Cerebellar nuclear complex (tissue), 1 donor: Measurements from ENCODE around the gene VAV2.
A peak's percentile ranks its signal among the peaks of the same experiment; 100 is the strongest.

ENCODE experiments used
- DNase-seq, 2 experiments: peaks; one replicate each; lab custom pipeline; 2025; lab: John Stamatoyannopoulos, UW

Gene VAV2

DNA sequence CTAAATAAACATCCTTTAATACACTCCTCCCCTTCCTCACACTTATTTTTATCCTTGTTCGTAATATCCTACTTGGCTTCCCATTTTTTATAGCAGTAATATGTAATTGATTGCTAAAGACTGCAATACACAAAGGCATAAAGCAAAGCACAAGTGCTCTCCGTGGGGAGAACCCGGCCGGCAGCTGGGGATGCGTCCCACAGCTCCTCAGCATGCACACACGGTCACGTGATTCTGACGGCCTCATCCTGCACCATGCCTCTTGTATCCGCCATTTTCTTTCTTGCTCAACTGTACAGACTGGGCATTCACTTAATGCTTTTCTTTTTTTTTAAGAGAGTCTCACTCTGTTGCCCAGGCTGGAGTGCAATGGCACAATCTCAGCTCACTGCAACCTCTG, 36.0 kb upstream of the VAV2 start:
- no peak for DNase-seq

DNA sequence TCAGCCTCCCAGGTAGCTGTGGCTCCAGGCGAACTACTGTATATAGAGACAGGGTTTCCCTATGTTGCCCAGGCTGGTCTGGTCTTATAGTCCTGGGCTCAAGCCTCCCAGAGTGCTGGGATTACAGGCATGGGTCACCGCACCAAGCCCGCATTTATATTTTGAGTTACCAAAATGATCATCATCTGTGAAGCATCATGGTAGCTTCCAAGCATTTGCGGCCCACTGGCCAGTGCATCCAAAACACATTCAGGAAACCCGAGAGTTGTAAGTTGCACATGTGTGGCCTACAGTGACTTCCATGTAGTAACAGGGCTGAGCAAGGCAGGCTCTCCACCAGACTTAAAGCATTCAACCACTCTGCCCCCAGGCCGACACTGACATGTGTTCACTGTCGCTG, 35.4 kb upstream of the VAV2 start:
- no peak for DNase-seq

DNA sequence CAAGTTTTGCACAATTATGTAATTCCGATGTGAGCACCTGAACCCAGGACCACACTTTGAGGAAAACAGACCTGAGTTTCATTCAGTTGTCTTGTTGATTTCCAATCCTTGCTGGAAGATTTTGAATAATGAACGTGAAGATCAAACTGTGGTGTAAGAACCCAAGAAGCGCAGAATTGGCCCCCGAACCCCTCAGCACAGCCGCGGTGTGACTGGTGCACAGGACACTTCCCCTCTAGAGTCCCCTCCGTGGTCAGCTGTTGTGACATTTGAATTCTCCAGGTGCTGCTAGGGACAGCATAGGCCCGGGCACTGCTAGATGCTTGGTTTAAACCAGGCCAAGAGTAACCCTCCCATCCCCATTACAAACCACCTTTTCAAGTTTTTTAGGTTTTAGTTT, 34.9 kb upstream of the VAV2 start:
- no peak for DNase-seq

DNA sequence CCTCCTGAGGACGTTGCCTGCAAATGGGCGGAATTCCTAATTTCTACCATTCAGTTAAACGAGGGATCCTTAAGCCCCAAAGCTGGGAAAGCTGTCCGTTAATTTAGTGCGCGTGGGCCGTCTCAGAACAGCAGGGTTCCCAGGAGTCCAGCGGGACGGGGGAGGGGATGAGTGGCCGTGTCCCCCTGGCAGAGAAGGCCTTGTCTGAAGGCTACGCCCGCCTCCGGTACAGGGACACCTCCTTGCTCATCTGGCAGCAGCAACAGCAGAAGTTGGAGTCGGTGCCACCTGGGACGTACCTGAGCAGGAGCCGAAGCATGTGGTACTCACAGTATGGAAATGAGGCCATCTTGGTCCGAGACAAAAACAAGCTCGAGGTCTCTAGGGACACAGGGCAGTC, 34.5 kb upstream of the VAV2 start:
- no peak for DNase-seq

DNA sequence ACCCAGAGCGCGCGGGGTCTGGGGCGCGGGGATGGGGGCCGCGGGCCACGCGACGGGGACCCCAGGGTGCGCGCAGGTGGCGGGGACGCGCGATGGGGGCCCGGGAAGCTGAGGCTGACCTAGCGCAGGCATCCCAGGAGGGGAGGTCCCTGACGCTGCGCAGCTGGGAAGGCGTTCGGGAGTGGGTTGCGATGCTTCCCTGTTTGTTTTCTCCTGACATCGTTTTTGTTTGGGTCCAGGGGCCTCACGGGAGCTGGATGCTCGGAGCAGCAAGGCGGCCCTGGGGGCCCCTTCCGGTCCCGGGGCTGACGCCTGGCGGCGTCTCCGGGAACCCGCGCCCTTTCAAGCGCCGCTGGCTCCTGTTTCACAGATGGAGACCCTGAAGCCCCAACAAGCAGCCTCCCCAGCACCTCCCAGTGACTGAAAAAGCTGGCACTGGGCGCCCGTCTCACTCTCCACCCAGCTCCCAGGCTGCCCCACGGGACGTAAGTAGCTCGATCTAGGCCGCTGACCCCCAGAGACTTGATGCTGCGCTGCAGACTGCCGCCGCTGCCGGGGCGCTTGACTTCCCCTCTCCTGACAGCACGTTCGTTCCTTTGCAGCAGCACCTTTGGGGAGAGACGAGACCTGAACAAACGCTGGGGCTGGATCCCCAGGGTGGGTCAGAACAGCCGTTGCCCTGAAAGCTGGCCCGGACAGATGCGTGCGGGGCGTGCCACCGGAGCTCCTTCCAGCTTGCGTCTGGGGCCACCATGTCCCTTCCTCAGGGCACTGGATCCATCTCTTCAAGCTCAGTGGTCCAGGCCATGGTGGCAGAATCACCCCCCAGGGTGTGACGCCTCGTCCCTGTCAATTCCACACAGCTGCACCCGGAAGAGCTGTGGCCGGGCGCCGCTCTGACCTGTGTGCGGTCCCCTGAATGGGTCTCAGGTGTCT, 33.8 kb upstream of the VAV2 start:
- DNase-seq, result no peak

DNA sequence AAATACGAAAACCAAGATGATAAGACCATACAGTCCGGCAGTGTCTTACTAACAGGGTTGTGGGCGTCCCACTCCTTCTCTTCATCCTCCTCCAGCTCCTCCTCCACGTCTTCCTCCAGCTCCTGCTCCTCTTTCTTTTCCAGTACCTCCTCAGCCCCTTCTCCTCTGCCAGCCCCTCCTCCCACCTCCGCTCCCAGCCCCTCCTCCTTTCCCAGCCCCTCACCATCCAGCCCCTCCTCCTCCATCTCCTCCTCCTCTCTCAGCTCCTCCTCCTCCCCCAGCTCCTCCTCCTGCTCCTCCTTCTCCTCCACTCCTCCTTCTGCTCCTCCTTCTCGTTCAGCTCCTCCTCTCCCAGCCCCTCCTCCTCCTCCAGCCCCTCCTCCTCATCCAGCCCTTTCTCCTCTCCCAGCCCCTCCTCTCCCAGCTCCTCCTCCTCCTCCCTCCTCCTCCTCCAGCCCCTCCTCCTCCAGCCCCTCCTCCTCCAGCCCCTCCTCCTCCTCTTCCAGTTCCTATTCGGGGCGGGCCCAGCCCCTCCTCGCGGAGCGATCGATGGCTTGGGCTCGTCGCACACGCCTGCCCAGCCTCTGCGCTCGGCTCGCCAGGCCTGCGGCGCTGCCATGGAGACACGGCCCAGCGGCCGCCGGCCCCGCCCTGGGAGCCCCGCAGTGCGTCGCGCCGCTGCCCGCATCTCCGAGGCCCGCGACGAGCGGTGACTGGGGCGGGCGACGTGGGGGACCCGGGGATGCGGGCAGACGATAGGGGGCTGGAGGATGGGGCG, 32.9 kb upstream of the VAV2 start, which contains the start of gene BRD3OS:
Gene BRD3OS, plus strand, starts transcription at position 654 of the 778 bp plus-strand sequence. CDS start 1,267 bp downstream, outside the sequence.
- peak; percentile 89 to 96 for DNase-seq

DNA sequence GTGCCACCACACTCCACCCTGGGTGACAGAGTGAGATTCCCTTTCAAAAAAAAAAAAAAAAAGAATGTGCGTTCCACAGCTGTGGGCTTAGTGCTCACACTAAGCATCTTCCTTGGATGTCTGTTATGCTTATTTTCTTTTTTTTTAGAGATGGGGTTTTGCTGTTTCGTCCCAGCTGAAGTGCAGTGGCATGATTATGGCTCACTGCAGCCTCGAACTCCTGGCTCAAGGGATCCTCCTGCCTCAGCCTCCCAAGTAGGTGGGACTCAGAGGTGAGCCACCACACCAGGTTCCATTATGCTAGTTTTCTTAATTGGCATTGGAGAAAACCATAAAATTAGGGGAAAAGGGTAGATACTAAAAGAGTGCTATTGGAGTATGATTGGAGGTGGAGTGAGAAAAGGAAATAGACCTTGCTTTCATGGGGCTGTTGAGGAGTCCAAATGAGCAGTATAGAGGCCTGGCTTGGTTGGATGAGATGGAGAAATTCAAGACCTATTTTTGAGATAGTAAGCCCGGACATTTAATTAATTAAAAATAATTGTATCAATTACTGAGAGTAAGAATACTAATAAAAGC, 32.2 kb upstream of the VAV2 start:
- DNase-seq, result no peak

DNA sequence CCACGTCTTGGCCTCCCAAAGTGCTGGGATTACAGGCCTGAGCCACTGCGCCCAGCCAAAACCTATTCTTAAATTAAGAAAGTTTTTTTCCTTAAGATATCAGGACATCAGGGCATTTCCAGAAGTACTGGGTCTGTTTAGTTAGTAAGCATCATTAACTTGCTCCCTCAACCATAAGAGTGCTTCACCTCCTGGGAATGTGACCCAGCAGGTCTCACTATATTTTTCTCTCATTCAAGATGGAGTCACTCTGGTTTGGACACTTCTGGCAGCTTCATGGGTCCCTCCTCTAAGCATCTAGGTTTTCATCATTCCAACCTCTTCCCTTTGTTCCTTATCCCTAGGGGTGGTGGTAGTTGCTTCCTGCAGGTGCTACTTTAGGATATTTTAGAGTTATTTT, 22.8 kb upstream of the VAV2 start:
- no peak for DNase-seq

DNA sequence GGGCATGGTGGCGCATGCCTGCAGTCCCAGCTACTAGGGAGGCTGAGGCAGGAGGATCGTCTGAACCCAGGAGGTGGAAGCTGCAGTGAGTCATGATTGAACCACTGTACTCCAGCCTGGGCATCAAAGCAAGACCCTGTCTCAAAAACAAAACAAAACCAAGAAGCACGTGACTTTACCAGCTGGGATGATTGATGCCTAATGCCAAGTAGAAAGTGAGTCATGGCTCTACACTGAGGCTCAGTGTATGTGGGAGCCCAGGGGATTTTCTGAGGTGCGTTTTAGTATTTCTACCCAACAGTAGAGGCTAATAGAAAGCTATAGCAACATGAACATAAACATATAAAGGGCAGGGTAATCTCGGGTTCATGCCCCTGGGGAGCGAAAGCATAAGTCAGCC, 19.3 kb upstream of the VAV2 start:
- no peak for DNase-seq

DNA sequence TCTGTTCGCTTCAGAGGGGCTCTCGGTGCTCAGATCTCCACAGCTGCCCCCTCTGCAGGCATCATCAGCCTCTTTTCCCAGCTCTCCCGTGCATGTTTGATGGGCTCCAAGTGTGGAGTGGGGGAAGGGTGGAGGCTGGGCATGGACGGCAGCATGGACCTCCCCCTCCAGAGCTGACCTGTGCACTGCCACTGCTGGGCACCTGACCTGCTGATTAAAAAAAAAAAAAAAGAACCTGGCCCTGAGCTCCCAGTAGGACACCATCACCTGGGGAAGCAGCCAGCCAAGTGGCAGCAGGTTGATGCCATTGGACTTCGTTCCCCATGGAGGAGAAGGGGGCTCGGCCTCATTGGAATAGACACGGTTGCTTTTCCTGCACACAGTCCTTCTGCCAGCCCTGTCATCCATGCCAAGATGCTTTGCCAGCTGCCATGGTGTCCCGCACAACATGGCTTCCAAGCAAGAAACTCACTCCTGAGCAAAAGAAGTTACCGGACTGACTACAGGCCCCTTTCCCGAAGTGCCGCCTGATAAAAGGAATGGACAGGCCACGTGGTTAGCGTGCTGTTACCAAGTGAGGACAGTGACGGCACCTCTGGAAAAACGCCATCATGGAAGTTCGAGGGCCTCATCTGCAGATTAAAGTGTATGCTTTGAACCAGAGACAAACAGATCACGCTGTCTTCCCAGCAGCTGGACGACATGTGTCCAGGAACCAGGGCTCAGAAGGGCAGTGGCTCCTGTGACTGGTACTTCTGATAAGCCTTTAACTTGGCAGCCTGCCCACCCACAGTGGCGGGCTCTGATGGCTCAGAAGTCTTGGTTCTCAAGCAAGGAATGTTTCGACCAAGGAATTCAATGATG, 18.4 kb upstream of the VAV2 start:
- DNase-seq, result no peak

DNA sequence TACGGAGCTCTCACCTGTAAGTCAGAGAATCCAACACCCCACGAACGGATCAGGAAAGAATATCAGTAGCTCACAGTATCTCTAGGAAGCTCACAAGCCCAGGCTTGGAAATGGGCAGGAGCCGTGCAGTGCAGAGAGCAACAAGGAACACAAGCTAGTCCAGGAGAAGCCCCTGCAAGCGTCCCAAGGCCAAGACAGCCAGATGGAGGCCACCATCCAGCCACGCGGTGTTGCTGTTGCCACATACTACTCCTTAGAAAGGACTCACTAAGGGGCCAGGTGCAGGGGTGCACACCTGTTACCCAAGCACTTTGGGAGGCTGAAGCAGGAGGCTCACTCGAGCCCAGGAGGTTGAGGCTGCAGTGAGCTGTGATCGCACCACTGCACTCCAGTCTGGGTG, 15.4 kb upstream of the VAV2 start:
- DNase-seq, result no peak

DNA sequence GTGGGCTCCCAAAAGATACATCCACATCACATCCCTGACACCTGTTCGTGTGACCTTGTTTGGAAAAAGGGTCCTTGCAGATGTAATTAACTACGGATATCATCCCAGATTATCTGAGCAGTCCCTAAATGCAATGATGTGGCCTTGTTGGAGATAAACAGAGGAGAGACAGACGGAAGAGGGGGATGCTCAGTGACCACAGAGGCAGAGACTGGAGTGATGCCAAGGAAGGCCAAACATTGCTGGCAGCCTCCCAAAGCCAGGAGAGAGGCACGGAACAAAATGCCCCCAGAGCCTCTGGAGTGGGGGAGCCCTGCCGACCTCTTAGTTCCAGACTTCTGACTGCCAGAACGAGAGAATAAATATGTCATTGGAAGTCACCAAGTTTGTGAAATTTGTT, 15.0 kb upstream of the VAV2 start:
- no peak for DNase-seq

DNA sequence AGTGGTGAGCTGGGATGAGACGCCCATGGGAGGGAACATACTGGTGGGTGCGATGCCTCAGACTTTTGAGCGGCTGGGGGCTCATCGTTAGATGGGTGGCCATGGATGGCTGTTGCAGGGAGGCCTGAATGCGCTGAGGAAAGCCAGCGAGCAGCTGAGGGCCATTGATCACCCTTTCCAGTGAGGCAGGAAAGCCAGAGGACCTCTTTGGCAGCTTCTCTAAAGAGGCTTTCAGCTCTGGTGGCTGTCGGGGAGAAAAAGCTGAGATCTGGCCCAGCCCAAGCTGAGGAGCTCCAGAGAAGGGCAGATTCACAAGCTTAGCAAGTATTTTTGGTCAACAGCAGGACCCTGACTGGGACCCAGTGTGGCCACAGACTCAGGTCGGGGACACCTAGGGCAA, 13.3 kb upstream of the VAV2 start:
- no peak for DNase-seq

DNA sequence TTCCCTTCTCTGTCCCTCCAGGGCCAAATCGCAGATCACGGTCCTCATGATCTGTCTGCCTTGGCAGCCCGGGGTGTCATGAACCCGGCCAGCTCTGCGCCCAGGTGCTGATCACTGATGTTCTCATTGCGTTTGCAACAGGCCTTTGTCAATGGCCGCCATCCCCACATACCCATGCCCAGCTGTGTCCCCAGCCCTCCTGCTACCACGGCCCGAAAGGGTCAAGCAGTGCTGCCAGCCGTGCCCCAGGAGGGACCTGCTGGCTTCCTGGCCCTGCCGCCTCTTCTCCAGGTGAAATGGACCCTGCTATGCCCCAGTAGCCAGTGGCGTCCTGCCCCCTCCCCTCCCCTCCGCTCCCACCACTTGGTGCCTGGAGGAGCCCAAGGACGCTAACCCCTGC, 12.8 kb upstream of the VAV2 start:
- no peak for DNase-seq

DNA sequence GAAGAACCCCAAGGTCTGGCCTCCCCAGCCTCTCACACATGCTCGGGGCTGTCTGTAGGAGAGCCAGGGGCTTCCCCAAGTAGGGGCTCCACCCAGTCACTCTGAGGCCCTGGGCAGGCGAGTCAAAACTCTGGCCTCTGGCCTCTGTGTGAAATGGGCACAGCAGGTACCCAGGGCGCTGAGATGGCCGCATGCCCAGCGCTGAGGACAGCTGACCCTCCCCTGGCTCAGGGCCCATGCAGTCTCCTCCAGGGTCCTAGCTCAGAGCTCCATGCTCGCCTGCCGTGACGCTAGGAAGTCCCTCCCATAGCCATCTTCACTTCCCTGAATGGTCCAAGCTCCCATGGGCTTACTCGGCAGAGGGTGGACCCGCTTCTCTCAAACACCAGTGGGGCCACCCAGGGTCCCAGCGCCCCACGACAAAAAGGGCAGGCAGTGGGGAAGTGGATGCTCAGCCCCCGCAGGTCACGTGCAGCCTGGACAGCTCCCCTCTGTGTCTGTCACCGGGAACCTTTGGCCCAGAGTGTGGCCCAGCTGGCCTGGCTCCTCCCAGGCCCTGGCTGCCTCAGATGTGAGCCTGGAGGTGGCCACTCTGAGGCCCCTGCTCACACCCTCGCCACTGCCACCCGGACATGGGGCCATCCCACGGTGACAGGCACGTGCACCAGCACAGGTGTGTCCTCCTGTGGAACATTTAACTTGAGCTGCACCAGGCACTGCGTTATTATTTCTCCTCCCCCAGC, 12.2 kb upstream of the VAV2 start:
- no peak for DNase-seq

DNA sequence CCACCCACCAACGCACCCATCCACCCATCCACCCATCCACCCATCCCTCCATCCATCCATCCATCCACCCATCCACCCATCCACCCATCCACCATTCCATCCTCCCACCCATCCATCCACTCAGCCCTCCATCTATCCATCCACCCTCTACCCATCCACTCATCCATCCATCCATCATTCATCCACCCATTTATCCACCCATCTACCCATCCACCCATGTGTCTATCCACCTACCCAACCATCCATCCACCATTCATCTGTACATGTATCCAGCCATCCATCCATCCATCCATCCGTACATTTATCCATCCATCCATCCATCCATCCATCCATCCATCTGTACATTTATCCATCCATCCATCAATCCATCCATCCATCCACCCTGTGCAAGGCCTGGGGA, 11.1 kb upstream of the VAV2 start:
- DNase-seq, result no peak

DNA sequence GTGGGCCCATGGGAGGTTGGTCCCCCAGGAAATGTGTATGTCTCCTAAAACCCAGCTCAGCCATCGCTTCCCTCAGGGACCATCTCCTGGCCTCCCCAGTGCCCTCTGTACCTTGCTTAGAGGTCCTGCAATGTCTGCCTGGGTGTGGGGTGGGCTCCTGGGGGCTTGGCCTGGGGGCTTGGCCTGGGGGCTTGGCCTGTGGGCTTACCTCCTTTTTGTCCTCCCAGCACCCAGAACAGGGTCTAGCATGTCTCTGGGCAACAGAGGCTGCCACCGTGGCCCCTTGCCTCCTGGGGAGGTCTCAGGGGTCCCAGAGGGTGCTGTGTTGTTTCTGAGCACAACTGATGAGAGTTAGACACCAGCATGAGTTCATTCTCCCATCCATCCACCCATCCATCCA, 10.7 kb upstream of the VAV2 start:
- no peak for DNase-seq

DNA sequence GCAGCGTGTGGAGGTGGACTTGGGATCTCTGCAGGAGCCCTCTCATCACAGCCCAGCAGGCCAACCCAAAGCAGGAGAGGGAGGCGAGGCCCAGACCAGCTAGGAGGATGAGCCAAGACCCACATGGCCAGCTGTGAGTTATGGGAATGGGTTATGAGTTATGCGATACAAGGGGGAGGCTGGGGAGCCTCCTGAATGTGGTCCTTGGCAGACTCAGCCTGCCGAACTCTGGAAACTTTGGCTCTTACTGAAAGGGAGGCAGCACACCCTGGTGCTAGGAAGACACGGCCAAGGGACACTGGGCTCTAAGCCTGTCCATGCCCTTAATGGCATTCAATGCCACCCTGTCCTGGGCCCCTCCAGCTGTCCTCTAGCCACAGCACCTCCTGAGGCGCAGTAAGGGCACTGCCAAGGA, 7.7 kb upstream of the VAV2 start:
- DNase-seq, result no peak

DNA sequence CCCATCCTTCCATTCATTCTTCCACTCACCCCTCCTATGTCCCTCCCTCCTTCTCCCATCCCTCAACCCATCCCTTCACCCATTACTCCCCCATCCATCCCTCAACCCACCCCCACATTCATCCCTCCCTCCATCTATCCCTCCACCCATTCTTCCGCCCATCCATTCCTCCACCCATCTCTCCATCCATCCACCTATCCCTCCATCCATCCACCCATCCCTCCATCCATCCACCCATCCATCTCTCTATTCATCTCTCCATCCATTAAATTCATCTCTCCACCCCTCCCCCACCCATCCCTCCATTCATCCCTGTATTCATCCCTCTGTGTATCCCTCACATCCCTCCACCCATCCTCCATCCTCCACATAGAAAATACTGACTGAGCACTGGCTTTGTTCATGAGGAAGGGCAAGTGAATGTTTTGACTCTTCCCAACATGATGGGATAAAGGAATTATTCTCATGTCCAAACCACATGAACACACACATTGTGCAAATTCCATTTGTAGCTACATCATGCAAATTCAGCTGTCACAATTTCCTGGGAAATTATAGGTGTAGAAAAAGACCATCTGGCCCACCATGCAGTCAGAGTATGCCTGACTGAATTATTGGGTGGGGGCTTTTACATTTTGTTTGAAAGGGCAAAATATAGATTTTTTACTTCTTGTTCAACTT, 6.9 kb upstream of the VAV2 start:
- DNase-seq, result no peak

DNA sequence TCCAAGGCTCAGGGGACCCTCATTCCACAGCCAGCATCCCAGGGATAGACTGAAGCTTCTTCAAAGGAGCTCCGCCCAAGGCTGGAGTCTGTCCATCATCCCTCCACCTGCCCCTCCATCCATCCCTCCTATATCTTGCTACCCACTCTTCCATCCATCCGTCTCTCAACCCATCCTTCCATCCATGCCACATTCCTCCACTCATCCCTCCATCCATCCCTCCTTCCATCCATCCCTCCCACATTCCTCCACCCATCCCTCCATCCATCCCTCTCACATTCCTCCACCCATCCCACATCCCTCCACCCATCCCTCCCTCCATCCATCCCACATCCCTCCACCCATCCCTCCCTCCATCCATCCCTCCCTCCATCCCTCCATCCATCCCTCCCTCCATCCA, 5.5 kb upstream of the VAV2 start:
- no peak for DNase-seq
